IMR-90 (cell line): ENCODE measurements around the gene EPB41L3. TPM values are rescaled to one million over a fixed set of nuclear protein-coding genes. Genes with fewer than 3 reads are reported as not detected.

Source experiments
- ATAC-seq: fragments of 200-7000 bp; cut with Tn5 transposase; 2 replicates; pipeline ENCODE4 v1.9.1; 2020; ENCODE audit warnings: low read depth, mild to moderate bottlenecking, moderate library complexity
- BruUV-seq: library from RNA; stranded (reverse); fragments of 400-500 nt; replicated peaks from 2 replicates; lab custom pipeline; 2021; lab: Mats Ljungman, UMichigan
- CTCF ChIA-PET: fragments of 300-600 bp; formaldehyde crosslinking; extraction: SDS; loops from one replicate; lab custom pipeline; 2021; ENCODE audit warnings: antibody characterized with exemption; lab: Yijun Ruan, JAX
- POLR2A ChIA-PET: fragments of 300-600 bp; sonication (Branson Sonifier 250); formaldehyde crosslinking; loops from one replicate; lab custom pipeline; 2022; ENCODE audit warnings: antibody characterized with exemption; ENCODE audit not compliant: unreplicated experiment; lab: Charles Lee
- DNase-seq: peaks from one replicate; pipeline ENCODE4 v3.0.0; 2013
- H2AFZ ChIP-seq: replicated peaks from 2 replicates; pipeline ENCODE3; 2013; ENCODE audit warnings: low read length, mild to moderate bottlenecking; ENCODE audit not compliant: poor library complexity
- H2AK5ac ChIP-seq: 2 replicates; pipeline ENCODE4 v1.6.1; 2013; ENCODE audit warnings: low read depth, low read length, inconsistent platforms
- H2AK9ac ChIP-seq: replicated peaks from 2 replicates; pipeline ENCODE3; 2013; ENCODE audit warnings: mild to moderate bottlenecking, low read depth, low read length, moderate library complexity; ENCODE audit not compliant: poor library complexity
- H2BK120ac ChIP-seq: 2 replicates; pipeline ENCODE4 v1.6.1; 2013; ENCODE audit warnings: low read depth, low read length, inconsistent platforms
- H2BK15ac ChIP-seq: 3 replicates; pipeline ENCODE4 v1.6.1; 2013; ENCODE audit warnings: low read depth, low read length, inconsistent platforms
- H2BK20ac ChIP-seq: 2 replicates; pipeline ENCODE4 v1.6.1; 2013; ENCODE audit warnings: low read depth, mild to moderate bottlenecking, inconsistent platforms, low read length, moderate library complexity
- H2BK5ac ChIP-seq: 2 replicates; pipeline ENCODE4 v1.6.1; 2013; ENCODE audit warnings: mild to moderate bottlenecking, low read depth, low read length, inconsistent platforms; ENCODE audit not compliant: poor library complexity, severe bottlenecking
- H3K14ac ChIP-seq: replicated peaks from 2 replicates; pipeline ENCODE4 v1.6.1; 2013; ENCODE audit warnings: low read depth, low read length, inconsistent platforms
- H3K18ac ChIP-seq: 2 replicates; pipeline ENCODE4 v1.6.1; 2013; ENCODE audit warnings: low read depth, low read length, control low read depth
- H3K23ac ChIP-seq: 2 replicates; pipeline ENCODE4 v1.6.1; 2013; ENCODE audit warnings: low read depth, low read length, inconsistent platforms
- H3K27ac ChIP-seq: 2 replicates; pipeline ENCODE4 v1.5.1; 2013; ENCODE audit warnings: mild to moderate bottlenecking, control low read depth, low read length; ENCODE audit not compliant: insufficient read depth
- H3K27me3 ChIP-seq: 2 replicates; pipeline ENCODE4 v1.6.1; 2013; ENCODE audit warnings: low read length; ENCODE audit not compliant: control insufficient read depth, insufficient read depth
- H3K36me3 ChIP-seq: 2 replicates; pipeline ENCODE4 v1.6.1; 2013; ENCODE audit warnings: low read length, mixed read lengths; ENCODE audit not compliant: control insufficient read depth, insufficient read depth
- H3K4ac ChIP-seq: 2 replicates; pipeline ENCODE4 v1.6.1; 2013; ENCODE audit warnings: low read depth, low read length, inconsistent platforms
- H3K4me1 ChIP-seq: 2 replicates; pipeline ENCODE4 v1.6.1; 2013; ENCODE audit warnings: low read length, mixed read lengths; ENCODE audit not compliant: control insufficient read depth, insufficient read depth
- H3K4me2 ChIP-seq: 2 replicates; pipeline ENCODE4 v1.6.1; 2013; ENCODE audit warnings: low read depth, mild to moderate bottlenecking, control low read depth, low read length, moderate library complexity
- H3K4me3 ChIP-seq: 2 replicates; pipeline ENCODE4 v1.5.1; 2013; ENCODE audit warnings: low read depth, mild to moderate bottlenecking, control low read depth, low read length, moderate library complexity; ENCODE audit not compliant: insufficient read depth
- H3K56ac ChIP-seq: 2 replicates; pipeline ENCODE4 v1.6.1; 2013; ENCODE audit warnings: low read length, inconsistent platforms; ENCODE audit not compliant: insufficient read depth; ENCODE audit errors: extremely low read depth
- H3K79me1 ChIP-seq, 2 experiments: 2 replicates each; pipeline ENCODE4 v1.6.1; 2013; ENCODE audit warnings: low read length in 2 of 2, inconsistent platforms in 1 of 2, low read depth in 1 of 2
- H3K9ac ChIP-seq: 2 replicates; pipeline ENCODE4 v1.6.1; 2013; ENCODE audit warnings: low read depth, low read length, control low read depth
- H3K9me1 ChIP-seq: 2 replicates; pipeline ENCODE4 v1.6.1; 2013; ENCODE audit warnings: low read length, inconsistent platforms; ENCODE audit not compliant: insufficient read depth
- H3K9me3 ChIP-seq: 2 replicates; pipeline ENCODE4 v1.6.1; 2013; ENCODE audit warnings: low read length; ENCODE audit not compliant: control insufficient read depth, insufficient read depth
- H4K20me1 ChIP-seq: 2 replicates; pipeline ENCODE4 v1.6.1; 2013; ENCODE audit warnings: low read length, inconsistent platforms; ENCODE audit not compliant: insufficient read depth
- H4K5ac ChIP-seq: 2 replicates; pipeline ENCODE4 v1.6.1; 2013; ENCODE audit warnings: mild to moderate bottlenecking, low read depth, low read length, control low read depth
- H4K8ac ChIP-seq, 2 experiments: 2 replicates each; pipeline ENCODE4 v1.6.1; 2013; ENCODE audit warnings: low read depth in 2 of 2, low read length in 2 of 2, control low read depth in 1 of 2, inconsistent platforms in 1 of 2
- H4K91ac ChIP-seq: 2 replicates; pipeline ENCODE4 v1.6.1; 2013; ENCODE audit warnings: low read depth, low read length, inconsistent platforms; ENCODE audit not compliant: insufficient read depth
- CEBPB ChIP-seq: IDR thresholded peaks from 2 replicates; pipeline ENCODE4 v1.6.1; 2012; ENCODE audit warnings: low read depth, low read length, improper control_type of control experiment
- CHD1 ChIP-seq: IDR thresholded peaks from 2 replicates; pipeline ENCODE4 v1.6.1; 2012; ENCODE audit warnings: low read depth, low read length, improper control_type of control experiment
- FOS ChIP-seq: fragments of 150-350 bp; IDR thresholded peaks from 2 replicates; pipeline ENCODE4 v1.6.1; 2016; ENCODE audit warnings: low read depth, low read length
- MAFK ChIP-seq: IDR thresholded peaks from 2 replicates; pipeline ENCODE4 v1.6.1; 2012; ENCODE audit warnings: low read depth, low read length, improper control_type of control experiment
- MAZ ChIP-seq: IDR thresholded peaks from 2 replicates; pipeline ENCODE4 v1.6.1; 2012; ENCODE audit warnings: low read depth, mild to moderate bottlenecking, low read length, improper control_type of control experiment, moderate library complexity, borderline replicate concordance
- MXI1 ChIP-seq: IDR thresholded peaks from 2 replicates; pipeline ENCODE4 v1.6.1; 2012; ENCODE audit warnings: low read depth, mild to moderate bottlenecking, low read length, moderate library complexity, borderline replicate concordance
- NFE2L2 ChIP-seq: fragments of 150-350 bp; IDR thresholded peaks from 2 replicates; pipeline ENCODE4 v1.6.1; 2016; ENCODE audit warnings: low read depth, mild to moderate bottlenecking, low read length
- POLR2A ChIP-seq: IDR thresholded peaks from 2 replicates; pipeline ENCODE4 v1.6.1; 2012; ENCODE audit warnings: mild to moderate bottlenecking, low read depth, low read length
- RAD21 ChIP-seq: IDR thresholded peaks from 2 replicates; pipeline ENCODE4 v1.6.1; 2012; ENCODE audit warnings: low read length, improper control_type of control experiment
- RCOR1 ChIP-seq: IDR thresholded peaks from 2 replicates; pipeline ENCODE4 v1.6.1; 2012; ENCODE audit warnings: mild to moderate bottlenecking, low read length, improper control_type of control experiment; ENCODE audit not compliant: insufficient replicate concordance
- RFX5 ChIP-seq: IDR thresholded peaks from 2 replicates; pipeline ENCODE4 v1.8.0; 2012; ENCODE audit warnings: low read depth, mild to moderate bottlenecking, low read length, moderate library complexity
- SMC3 ChIP-seq: fragments of 150-350 bp; IDR thresholded peaks from 2 replicates; pipeline ENCODE4 v1.6.1; 2016; ENCODE audit warnings: low read depth, mild to moderate bottlenecking, antibody characterized with exemption, low read length, moderate library complexity
- WGBS, 2 experiments: methylation state at CpG; one replicate each; pipeline versions ENCODE4 v1.1.5 to v1.1.7; 2013; ENCODE audit warnings: missing lambda C conversion rate in 2 of 2; ENCODE audit not compliant: insufficient read length in 1 of 2; ENCODE audit errors: extremely low coverage in 2 of 2; 5-methylcytosine and 5-hydroxymethylcytosine counted together
- dilution Hi-C: fragments of 300-500 bp; cut with HindIII; formaldehyde crosslinking; loops from one replicate; pipeline ENCODE4 v1.14.3; 2018; ENCODE audit warnings: low sequenced_read_pairs; ENCODE audit not compliant: unreplicated experiment
- in situ Hi-C: fragments of 300-500 bp; cut with MboI; formaldehyde crosslinking; loops from 3 replicates; pipeline ENCODE4 v1.14.3; 2019; ENCODE audit warnings: low sequenced_read_pairs, inconsistent platforms, mixed read lengths
- intact Hi-C: fragments of 100-400 bp; cut with micrococcal nuclease; formaldehyde crosslinking; loops from 2 replicates; pipeline ENCODE4 v1.10.0; 2022
- polyA plus RNA-seq, 3 experiments: library from polyadenylated mRNA; depleted of rRNA; stranded (reverse); fragments of >200 nt; gene quantifications; 2 replicates each; pipeline ENCODE4 v1.2.3, GENCODE V29; 2012; ENCODE audit warnings: low replicate concordance in 1 of 3
- total RNA-seq: library from RNA; depleted of rRNA; stranded (reverse); fragments of >200 nt; gene quantifications from 2 replicates; pipeline ENCODE4 v1.2.3, GENCODE V29; 2012
- TF ChIP-seq, protein P1 (sequence below): conservative IDR thresholded peaks from 2 replicates; pipeline ENCODE4 v1.5.1; 2012; ENCODE audit warnings: mild to moderate bottlenecking, low read depth, low read length, improper control_type of control experiment

Gene EPB41L3
- total and polyA plus RNA-seq, 2 of the 4 experiments (the other 2 are of a cell fraction) = 36.6 to 70.3 TPM

DNA sequence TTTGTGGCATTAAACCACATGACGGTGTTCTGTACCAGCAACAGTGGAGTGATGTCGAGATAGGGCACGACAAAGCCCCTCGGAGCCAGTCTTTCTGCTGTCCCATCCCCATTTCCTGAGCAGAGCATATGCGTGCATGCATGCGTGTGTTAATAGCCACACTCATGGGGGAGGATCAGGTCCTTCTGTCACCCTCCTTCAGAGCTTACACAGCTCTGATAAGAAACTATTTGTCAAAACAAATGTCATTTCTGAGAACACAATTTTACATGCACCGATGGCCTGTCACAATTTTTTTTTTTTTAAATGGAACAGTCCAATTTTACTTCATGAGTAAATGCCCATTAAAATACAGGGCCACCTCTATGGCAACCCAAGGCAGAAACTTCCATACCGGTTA is 152.4 kb downstream of the EPB41L3 start:
- no peak overlapping the region for H2AFZ ChIP-seq
- H3K9me1 ChIP-seq = no peaks in the 10 kb centered on the region
- H4K5ac ChIP-seq = no peak overlapping the region
- in situ Hi-C loops (no loop called here), intact Hi-C loops (no loop called here), dilution Hi-C loops (no loop called here)
- H3K4ac ChIP-seq = no peak overlapping the region
- no peak overlapping the region for H2AK5ac ChIP-seq
- H2AK9ac ChIP-seq = no peak overlapping the region
- no peaks in the 10 kb centered on the region for H3K79me1 ChIP-seq
- H3K56ac ChIP-seq = no peak overlapping the region
- no peak overlapping the region for H3K23ac ChIP-seq
- no peaks in the 10 kb centered on the region for H3K27me3 ChIP-seq
- no peak overlapping the region for H3K18ac ChIP-seq
- H4K8ac ChIP-seq = no peak overlapping the region
- no peak overlapping the region for H2BK120ac ChIP-seq
- H2BK20ac ChIP-seq = no peak overlapping the region
- H3K27ac ChIP-seq = no peak overlapping the region
- no peaks in the 10 kb centered on the region for H3K4me1 ChIP-seq
- no peak overlapping the region for H3K9ac ChIP-seq
- H2BK15ac ChIP-seq = no peak overlapping the region
- 66% methylated on average over 3 of the region's 8 CpGs; no CpG with 5 or more reads in 1 of the 2 experiments for WGBS, 2 experiments
- DNase-seq = no peak
- no peak overlapping the region for H3K4me2 ChIP-seq
- no TSS peak for BruUV-seq
- H3K9me3 ChIP-seq = peaks cover 2% of the 10 kb centered on the region; the same call in 1 of the 2 replicates
- POLR2A ChIA-PET = no interaction called here
- no peak overlapping the region for H3K4me3 ChIP-seq
- no peak overlapping the region for H3K14ac ChIP-seq
- no peak overlapping the region for H4K91ac ChIP-seq
- H2BK5ac ChIP-seq = no peak overlapping the region
- ATAC-seq = no peak
- no peaks in the 10 kb centered on the region for H4K20me1 ChIP-seq
- CTCF ChIA-PET = no interaction called here
- TF ChIP-seq CHD1 (no peak), RCOR1 (no peak), MXI1 (no peak), MAZ (no peak), FOS (no peak), CEBPB (no peak), NFE2L2 (no peak), RAD21 (no peak), RFX5 (no peak), POLR2A (no peak), MAFK (no peak), SMC3 (no peak)
- TF ChIP-seq, protein P1, sequence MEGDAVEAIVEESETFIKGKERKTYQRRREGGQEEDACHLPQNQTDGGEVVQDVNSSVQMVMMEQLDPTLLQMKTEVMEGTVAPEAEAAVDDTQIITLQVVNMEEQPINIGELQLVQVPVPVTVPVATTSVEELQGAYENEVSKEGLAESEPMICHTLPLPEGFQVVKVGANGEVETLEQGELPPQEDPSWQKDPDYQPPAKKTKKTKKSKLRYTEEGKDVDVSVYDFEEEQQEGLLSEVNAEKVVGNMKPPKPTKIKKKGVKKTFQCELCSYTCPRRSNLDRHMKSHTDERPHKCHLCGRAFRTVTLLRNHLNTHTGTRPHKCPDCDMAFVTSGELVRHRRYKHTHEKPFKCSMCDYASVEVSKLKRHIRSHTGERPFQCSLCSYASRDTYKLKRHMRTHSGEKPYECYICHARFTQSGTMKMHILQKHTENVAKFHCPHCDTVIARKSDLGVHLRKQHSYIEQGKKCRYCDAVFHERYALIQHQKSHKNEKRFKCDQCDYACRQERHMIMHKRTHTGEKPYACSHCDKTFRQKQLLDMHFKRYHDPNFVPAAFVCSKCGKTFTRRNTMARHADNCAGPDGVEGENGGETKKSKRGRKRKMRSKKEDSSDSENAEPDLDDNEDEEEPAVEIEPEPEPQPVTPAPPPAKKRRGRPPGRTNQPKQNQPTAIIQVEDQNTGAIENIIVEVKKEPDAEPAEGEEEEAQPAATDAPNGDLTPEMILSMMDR = no peak
- peaks cover 3% of the 10 kb centered on the region; the same call in 1 of the 2 replicates for H3K36me3 ChIP-seq
